Nephron progenitor cell (in vitro differentiated cells): ENCODE measurements around the gene RPS29.
"Not testable (repeated sequence)": the region's sequence is repeated elsewhere in the genome, so short reads cannot be mapped to it uniquely, and the experiment has no call there.

Source experiments
- DNase-seq: peaks from one replicate; pipeline ENCODE4 v3.0.0; 2021
- H3K27ac Mint-ChIP-seq: 2 replicates; pipeline ENCODE4 v1.8.0; 2021; ENCODE audit warnings: mild to moderate bottlenecking, moderate library complexity, mixed read lengths
- H3K27me3 Mint-ChIP-seq: 2 replicates; pipeline ENCODE4 v1.8.0; 2021; ENCODE audit warnings: mild to moderate bottlenecking, low read depth, mixed read lengths; ENCODE audit not compliant: poor library complexity
- H3K36me3 Mint-ChIP-seq: 2 replicates; pipeline ENCODE4 v1.8.0; 2021; ENCODE audit warnings: low read depth, mixed read lengths
- H3K4me1 Mint-ChIP-seq: 2 replicates; pipeline ENCODE4 v1.8.0; 2021; ENCODE audit warnings: mixed read lengths
- H3K4me3 Mint-ChIP-seq: 2 replicates; pipeline ENCODE4 v1.8.0; 2021; ENCODE audit warnings: mild to moderate bottlenecking, moderate library complexity, mixed read lengths
- H3K9me3 Mint-ChIP-seq: 2 replicates; pipeline ENCODE4 v1.8.0; 2021; ENCODE audit warnings: mild to moderate bottlenecking, moderate library complexity, mixed read lengths
- TF ChIP-seq, protein P1 (sequence below): fragments of 200-600 bp; sonication (generic); IDR thresholded peaks from 2 replicates; pipeline ENCODE4 v1.5.0; 2021; ENCODE audit warnings: antibody characterized with exemption

The RPS29 gene

GRCh38 chr14:49622022-49622607, 35.9 kb upstream of the RPS29 start:
- Mint-ChIP-seq H3K4me3 (peak overlapping the region; percentile 99), H3K4me1 (peaks cover 31% of the 10 kb centered on the region)
- TF ChIP-seq, protein P1, sequence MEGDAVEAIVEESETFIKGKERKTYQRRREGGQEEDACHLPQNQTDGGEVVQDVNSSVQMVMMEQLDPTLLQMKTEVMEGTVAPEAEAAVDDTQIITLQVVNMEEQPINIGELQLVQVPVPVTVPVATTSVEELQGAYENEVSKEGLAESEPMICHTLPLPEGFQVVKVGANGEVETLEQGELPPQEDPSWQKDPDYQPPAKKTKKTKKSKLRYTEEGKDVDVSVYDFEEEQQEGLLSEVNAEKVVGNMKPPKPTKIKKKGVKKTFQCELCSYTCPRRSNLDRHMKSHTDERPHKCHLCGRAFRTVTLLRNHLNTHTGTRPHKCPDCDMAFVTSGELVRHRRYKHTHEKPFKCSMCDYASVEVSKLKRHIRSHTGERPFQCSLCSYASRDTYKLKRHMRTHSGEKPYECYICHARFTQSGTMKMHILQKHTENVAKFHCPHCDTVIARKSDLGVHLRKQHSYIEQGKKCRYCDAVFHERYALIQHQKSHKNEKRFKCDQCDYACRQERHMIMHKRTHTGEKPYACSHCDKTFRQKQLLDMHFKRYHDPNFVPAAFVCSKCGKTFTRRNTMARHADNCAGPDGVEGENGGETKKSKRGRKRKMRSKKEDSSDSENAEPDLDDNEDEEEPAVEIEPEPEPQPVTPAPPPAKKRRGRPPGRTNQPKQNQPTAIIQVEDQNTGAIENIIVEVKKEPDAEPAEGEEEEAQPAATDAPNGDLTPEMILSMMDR: no peak

DNA sequence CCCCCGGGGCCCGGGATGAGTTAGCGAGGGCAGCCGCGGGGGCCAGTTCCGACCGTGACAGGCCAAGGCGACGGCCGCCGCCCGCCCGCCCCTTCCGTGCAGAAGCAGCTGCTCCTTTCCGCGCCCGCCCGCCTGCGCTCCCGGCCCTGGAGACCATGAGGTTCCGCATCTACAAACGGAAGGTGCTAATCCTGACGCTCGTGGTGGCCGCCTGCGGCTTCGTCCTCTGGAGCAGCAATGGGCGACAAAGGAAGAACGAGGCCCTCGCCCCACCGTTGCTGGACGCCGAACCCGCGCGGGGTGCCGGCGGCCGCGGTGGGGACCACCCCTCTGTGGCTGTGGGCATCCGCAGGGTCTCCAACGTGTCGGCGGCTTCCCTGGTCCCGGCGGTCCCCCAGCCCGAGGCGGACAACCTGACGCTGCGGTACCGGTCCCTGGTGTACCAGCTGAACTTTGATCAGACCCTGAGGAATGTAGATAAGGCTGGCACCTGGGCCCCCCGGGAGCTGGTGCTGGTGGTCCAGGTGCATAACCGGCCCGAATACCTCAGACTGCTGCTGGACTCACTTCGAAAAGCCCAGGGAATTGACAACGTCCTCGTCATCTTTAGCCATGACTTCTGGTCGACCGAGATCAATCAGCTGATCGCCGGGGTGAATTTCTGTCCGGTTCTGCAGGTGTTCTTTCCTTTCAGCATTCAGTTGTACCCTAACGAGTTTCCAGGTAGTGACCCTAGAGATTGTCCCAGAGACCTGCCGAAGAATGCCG, 35.1 kb upstream of the RPS29 start:
- TF ChIP-seq, protein P1: no peak
- H3K27ac Mint-ChIP-seq: no peak overlapping the region

More at GRCh38 chr14:49622022-49622607, 35.9 kb upstream of the RPS29 start:
- no peak overlapping the region for H3K27ac Mint-ChIP-seq
- H3K27me3 Mint-ChIP-seq: no peaks in the 10 kb centered on the region
- DNase-seq: no peak
- H3K9me3 Mint-ChIP-seq: no peaks in the 10 kb centered on the region
- H3K36me3 Mint-ChIP-seq: peaks cover 43% of the 10 kb centered on the region

GRCh38 chr14:49620182-49621113, 34.3 kb upstream of the RPS29 start, which contains the start of the genes MGAT2 and RPL36AL:
TSS of gene MGAT2 (plus strand) at chr14:49620799. CDS start at chr14:49621269, 470 bp downstream.
TSS of gene RPL36AL (minus strand) at chr14:49620626. CDS start at chr14:49619104, 1,522 bp downstream.
- TF ChIP-seq, protein P1: no peak
- peak; percentile 98 for DNase-seq
- Mint-ChIP-seq H3K4me3 (peak within 1 kb of the TSS; percentile 99), H3K27ac (peak within 1 kb of the TSS; percentile 100), H3K9me3 (no peaks in the 10 kb centered on the region), H3K4me1 (peaks cover 31% of the 10 kb centered on the region), H3K27me3 (no peaks in the 10 kb centered on the region), H3K36me3 (peaks cover 41% of the 10 kb centered on the region)

More for the DNA sequence above, 35.1 kb upstream of the RPS29 start:
- H3K4me3 Mint-ChIP-seq: peak overlapping the region; percentile 99
- no peaks in the 10 kb centered on the region for H3K9me3 Mint-ChIP-seq
- H3K4me1 Mint-ChIP-seq: peaks cover 31% of the 10 kb centered on the region
- peak; percentile 67 for DNase-seq
- peaks cover 42% of the 10 kb centered on the region for H3K36me3 Mint-ChIP-seq
- H3K27me3 Mint-ChIP-seq: no peaks in the 10 kb centered on the region

DNA sequence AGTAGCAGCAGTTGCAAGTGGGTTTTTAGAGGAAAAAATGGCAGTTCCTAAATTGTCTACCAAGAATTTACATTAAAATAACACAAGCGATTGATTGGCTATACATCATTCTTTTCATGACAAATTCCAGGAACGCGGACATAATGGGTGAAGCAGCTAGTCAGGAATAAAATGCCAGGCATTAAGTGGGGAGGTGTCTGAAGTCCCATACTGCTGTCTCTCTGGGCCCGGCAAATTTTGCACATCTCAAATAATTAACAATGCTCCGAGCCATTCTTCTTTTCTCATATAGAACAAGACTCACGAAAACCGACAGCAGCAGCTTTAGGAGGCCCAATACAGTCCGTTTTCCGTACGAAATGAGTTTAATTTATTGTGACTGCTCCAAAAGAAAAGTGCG, 33.5 kb upstream of the RPS29 start:
- H3K4me3 Mint-ChIP-seq: peak overlapping the region; percentile 99
- peak overlapping the region; percentile 100 for H3K27ac Mint-ChIP-seq
- DNase-seq: no peak
- H3K27me3 Mint-ChIP-seq: no peaks in the 10 kb centered on the region
- TF ChIP-seq, protein P1: no peak
- peaks cover 31% of the 10 kb centered on the region for H3K4me1 Mint-ChIP-seq
- no peaks in the 10 kb centered on the region for H3K9me3 Mint-ChIP-seq
- peaks cover 38% of the 10 kb centered on the region for H3K36me3 Mint-ChIP-seq

DNA sequence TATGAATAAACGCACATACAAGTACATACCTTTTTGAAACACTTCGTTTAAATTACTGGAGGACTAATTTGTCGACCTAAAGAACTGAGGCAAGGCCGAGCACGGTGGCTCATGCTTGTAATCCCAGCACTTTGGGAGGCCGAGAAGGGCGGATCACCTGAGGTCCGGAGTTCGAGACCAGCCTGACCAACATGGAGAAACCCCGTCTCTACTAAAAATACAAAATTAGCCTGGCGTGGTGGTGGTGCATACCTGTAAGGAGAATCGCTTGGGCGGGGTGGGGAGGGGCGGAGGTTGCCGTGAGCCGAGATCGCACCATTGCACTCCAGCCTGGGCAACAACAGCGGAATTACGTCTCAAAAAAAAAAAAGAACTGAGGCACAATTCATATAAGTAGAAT, 33.1 kb upstream of the RPS29 start:
- H3K27me3 Mint-ChIP-seq, H3K9me3 Mint-ChIP-seq, DNase-seq: not testable (repeated sequence)
- Mint-ChIP-seq H3K36me3 (peaks cover 40% of the 10 kb centered on the region), H3K4me3 (peak overlapping the region; percentile 99), H3K4me1 (peaks cover 31% of the 10 kb centered on the region), H3K27ac (peak overlapping the region; percentile 100)
